GM19452 (cell line): ENCODE data around the gene MYO3B.

Experiments used
- ATAC-seq: cut with Tn5 transposase; IDR thresholded peaks from one replicate; pipeline ENCODE4 v1.9.1; 2021; ENCODE audit not compliant: unreplicated experiment

Gene MYO3B

DNA sequence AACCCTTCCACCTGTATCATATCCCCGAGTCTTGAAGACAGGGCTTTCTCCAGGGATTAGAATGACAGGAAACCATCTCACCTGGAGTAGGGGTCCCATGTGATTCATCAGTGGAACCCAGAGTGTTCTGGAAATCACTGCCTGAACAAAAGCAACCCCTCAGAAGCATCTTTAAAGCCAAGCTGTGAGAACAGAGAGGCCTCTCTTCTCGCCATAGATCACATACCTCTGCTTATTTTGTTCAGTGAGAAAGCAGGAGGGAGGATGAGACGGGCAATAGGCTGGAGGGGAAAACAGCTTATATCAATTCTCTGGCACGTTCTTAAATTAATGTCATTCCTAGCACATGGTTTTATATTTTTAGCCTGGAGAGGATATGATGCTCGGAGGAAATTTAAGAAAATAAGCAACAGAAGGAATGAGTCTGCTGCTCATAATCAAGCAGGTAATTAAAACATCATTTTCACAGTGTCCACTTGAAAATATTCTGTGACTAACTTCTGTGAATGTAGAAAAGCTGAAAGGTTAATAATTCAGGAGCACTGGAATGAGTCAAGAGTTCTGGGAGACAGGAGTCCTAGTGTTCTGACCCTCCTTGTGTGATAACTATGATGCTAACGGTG lies 323.6 kb downstream of the MYO3B start:
- no peak for ATAC-seq

DNA sequence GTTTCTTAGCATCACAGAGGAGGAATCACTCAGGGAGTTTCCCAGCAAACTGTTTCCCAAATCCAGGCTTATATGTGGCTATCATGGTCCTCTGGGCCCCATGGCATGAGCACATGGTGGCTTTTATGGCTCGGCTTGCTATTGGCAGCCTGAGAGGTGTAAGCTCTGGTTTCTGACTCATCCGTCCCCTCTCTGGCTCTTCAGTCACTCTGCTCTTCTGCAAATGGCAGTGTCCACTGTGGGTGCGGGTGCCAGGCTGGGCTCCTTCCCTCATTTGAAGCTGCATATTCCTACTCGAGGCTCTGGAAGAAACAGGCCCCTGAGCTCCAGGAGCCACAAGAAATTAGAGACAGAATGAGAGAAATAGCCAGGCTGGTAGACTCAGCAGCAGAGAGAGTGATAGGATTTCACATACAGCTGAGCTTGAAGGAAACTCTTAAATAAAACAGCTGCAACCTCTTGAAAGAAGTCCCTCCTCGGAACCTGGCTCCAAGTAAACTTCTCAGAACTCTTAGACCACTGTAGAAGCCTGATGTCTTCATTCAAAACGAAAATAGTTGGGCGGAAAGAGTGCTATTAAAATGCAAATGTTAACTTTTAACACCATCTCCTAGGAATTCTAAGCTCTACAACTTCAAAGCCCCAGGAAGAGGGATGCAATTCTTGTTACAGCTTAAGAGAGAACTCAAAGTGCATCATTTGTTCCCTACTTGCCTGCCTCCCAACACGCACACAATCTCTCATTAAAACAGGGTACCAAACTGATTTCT lies 324.6 kb downstream of the MYO3B start:
- ATAC-seq, result no peak

DNA sequence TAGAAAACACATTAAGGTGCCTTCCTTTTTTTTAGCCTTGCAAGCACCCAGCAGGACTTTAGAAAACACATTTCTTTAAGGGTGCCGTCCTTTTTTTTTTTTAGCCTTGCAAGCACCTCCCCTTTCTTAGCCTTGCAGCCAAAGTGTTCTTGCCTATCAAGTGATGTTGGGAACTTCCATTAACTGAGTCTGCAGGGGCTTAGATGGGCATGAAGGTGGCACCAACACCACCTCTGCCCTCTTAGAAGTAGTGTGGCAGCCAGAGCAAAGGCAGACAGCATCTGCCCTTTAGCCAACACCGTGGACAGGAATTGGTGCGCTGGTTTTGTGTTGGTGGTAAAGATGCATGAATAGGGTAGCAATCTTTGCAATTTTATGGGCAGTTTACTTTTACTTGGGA lies 325.6 kb downstream of the MYO3B start:
- ATAC-seq, result no peak

DNA sequence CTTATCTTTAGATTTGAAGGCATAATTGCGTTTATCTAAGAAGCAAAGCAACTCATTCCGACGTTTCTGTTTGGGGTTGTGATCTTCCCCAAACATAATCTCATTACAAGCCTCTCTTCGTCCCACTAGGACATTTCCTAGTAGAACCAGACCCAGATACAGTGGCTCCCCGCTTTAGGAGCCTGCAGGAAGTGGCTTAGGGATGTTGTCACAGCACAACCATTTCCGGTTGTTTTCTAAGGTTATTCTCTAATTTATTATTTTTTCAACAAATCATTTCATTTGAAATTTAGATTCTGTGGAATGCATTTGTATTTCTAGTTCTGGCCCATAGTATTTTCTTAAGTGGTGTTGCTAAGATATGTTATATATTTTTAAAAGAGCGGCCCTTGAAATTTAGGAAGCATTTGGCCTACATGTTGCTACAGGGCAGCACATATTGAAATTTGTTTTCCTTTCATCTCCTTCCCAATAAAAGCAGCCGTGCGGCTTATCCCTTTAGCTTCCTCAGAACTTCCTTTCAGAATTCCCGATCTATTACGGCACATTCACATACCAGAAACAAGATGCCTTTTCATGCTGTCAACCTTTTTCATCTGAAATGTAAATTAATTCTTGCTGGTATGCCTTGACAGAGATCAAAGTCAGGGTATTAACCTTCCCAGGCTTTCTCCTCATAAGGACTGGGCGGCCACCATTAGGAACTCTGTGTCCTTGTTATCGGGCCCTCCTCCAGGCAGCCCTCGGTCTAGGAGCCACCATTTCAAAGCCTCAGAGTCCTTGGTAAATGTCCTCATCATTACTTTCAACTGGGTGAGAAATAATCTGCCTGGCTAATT lies 326.2 kb downstream of the MYO3B start:
- ATAC-seq, result no peak

- ATAC-seq, result no peak
These were observed 326.8 kb downstream of the MYO3B start for GRCh38 chr2:170504810-170505145.

- ATAC-seq, result no peak
These were observed 327.8 kb downstream of the MYO3B start for GRCh38 chr2:170505631-170506275.

DNA sequence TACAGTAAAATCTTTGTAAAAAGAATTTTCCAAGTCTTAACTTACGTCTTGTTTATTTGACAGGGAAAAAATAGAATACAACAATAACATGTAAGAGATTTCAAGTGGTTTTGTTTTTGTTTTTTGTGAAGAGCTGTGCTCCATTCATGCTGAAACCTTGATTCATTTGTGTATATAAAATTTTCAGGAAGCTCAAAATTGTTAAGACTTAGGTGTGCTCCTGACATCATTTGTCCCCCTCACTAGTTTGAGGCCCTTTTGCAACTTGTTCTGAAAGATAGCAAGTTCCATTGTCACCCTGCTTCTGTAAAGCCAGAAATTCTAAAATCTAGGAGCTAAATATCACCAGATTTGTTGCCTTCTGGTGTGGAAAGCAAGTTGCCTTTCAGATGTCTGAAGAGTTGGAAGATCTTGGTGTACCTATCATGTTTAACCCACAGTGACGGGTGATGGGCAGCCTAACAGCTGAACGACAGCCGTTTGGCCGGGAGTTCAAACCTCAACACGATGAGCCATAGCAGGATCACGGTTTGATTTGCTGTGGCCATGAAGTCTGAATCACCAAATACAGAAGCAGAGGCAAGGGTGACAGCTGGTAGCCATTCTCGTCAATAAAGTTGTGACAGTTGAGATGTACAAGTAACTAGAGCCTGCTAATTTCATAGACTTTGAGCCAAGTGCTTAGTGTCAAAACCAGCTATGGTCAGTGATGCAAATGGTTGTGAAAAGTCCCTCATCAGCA lies 331.7 kb downstream of the MYO3B start:
- no peak for ATAC-seq

DNA sequence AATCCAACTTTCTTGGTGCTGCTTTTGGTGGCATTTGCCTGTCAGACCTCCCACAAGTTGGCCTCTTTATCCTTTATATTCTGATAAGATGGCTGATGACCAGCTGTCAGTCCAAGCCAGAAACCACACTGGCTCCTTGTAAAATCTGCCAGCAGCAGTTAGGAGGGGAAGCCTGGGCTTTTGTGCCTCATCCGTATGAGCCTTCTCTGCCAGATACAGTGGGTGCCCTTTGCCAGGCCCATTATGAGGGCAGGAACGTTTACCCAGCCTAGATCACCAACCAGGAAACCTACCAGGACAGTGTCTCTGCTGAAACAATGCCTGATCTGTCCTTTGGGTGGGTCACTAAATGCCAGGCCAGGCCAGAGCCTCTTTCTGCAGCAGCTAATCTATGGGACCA lies 334.3 kb downstream of the MYO3B start:
- ATAC-seq, result no peak

DNA sequence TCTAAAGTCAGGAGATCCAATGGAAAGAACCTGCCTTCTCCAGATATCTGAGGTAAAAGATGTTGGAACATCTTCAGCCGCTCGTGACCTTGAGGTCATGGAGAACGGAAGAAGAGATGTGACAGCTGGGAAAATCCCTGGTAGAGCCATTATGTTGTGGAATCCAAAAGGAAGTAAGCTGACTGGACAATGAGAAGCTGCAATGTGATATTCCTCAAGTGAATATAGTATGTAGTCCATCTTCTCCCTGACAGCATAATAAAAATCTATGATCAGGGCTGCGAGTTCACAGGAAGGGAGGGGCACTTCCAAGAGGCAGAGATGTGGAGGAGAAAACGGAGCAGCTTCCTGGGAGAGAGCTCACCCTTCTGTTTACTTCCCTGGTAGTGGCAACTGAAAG lies 336.2 kb downstream of the MYO3B start:
- ATAC-seq, result no peak

GRCh38 chr2:170517538-170517937 lies 339.6 kb downstream of the MYO3B start:
- ATAC-seq, result no peak

- ATAC-seq, result no peak
These were observed 341.0 kb downstream of the MYO3B start for GRCh38 chr2:170518911-170519310.

DNA sequence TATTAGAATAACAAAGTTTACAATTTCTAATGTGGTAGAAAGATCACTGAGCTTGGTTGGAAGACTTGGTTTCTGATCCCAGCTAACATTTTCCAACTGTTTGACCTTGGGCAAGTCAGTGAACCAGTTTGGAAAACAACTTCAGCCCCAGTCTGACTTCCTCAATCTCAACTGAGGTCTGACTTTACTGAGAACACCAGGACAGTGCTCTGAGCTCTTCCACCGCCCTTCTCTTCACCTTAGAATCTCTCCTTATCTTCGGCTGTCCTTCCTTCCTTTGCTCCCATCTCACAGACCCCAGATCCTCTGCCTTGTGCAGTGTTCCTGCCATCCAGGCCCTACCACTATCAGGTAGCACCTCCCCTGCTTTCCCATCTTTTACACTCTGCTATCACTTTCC lies 343.4 kb downstream of the MYO3B start:
- no peak for ATAC-seq

DNA sequence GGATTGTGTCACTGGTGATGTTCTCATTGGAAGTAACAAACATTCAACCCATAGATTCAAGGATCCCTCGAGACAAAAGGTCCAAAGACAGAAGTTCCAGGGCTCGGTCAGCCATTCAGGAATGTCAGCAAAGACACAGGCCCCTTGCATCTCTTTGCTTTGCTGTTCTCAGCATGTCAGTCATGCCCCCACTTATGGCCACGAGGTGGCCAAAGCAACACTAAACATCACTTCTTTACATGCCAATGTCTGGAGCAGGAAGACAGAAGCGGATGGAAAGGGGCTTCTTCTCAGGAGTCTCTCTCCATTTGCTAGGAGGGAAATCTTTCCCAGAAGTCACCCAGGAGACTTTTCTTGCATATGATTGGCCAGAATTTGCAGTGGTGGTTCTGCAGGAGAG lies 345.6 kb downstream of the MYO3B start:
- ATAC-seq, result no peak

GRCh38 chr2:170524828-170525565 lies 347.1 kb downstream of the MYO3B start:
- peak; percentile 74 for ATAC-seq

DNA sequence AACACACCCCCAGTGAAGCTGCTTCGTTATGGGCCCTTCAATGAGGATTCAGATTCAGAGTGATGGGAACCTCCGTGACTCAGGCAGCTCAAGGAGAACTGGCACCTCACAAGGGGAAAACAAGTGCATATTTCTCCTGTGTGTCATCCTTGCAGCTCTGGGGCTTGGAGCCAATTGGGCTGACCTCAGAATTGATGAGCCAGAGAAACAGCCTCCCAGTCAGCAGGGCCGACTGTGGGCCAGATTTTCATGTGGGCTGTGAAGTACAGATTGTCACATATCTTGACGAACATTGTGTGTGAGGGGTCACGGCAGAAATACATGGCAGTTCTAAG lies 347.6 kb downstream of the MYO3B start:
- no peak for ATAC-seq

DNA sequence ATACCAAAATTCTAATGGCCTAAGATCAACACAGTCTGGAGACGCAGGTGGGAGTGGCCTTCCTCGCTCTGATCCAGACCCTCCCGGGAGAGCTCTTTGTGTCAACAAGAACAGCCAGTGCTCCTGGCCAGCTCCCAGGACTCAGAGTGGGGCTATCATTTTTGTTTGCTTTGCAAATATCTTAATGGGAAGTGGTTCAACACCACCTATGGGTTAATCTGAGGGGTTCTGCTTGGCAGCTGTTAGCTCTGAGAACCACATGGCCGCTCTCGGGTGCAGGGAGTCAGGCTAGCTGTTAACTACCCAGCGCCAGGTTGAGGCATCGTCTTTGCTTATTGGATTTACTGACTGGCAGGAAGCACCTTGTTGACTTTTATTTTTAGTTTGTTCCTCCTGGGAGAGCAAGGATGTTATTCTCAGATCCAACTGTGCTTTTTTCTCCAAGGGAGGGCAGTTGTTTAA lies 352.4 kb downstream of the MYO3B start:
- no peak for ATAC-seq

- ATAC-seq, result no peak
These were observed 353.0 kb downstream of the MYO3B start for GRCh38 chr2:170530803-170531564.

DNA sequence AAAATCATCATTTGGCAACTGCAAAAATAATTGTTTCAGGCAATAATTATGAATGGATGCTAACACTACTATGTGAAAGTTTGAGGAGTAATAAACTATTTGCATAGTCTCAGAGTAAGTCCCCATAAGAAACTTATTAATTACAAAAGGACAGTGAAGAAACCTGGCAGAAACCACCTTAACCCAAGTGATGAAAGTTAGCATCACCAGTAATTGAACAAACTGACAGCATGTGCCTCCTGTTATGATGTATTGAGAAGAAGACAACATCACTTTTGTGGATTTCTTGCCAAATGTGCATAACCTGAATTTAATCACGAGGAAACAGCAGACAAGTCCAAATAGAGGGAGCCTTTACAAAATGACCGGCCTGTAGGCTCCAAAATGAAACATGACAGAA lies 353.9 kb downstream of the MYO3B start:
- ATAC-seq, result no peak

- ATAC-seq, result peak; percentile 51
These were observed 355.2 kb downstream of the MYO3B start for GRCh38 chr2:170533156-170533555.
